ENCODE measurements around the gene FBP2. TPM values are rescaled to one million over a fixed set of nuclear protein-coding genes. Genes with fewer than 3 reads are reported as not detected.

The FBP2 gene
- total and polyA plus RNA-seq, 2 of the 8 experiments (the other 6 are each of a cell fraction or from before 2014, with no cell fraction given), result not detected

- Histone ChIP-seq H3K14ac (ENCODE audit: insufficient read length) (no peak overlapping the region), H3K36me3 (ENCODE audit: control insufficient read depth in 2 of 4, insufficient read depth in 4 of 4, low read length in 3 of 4) (no peaks in the 10 kb centered on the region), H3K23ac (ENCODE audit: insufficient read length) (no peak overlapping the region), H3K27me3 (replicated peaks in 1 of 4; ENCODE audit: control insufficient read depth in 3 of 4, extremely low read depth in 1 of 4, insufficient read depth in 3 of 4, low read length in 3 of 4) (no peaks in the 10 kb centered on the region), H3K9me3 (ENCODE audit: insufficient read depth in 2 of 2, low read depth in 1 of 2, low read length in 1 of 2) (no peaks in the 10 kb centered on the region), H2AFZ (ENCODE audit: low read length) (no peak overlapping the region), H2BK5ac (ENCODE audit: low read depth, low read length) (no peak overlapping the region), H2BK20ac (ENCODE audit: low read length) (no peak overlapping the region), H3K9ac (replicated peaks in 1 of 4; ENCODE audit: extremely low read depth in 1 of 4, low read depth in 3 of 4, low read length in 3 of 4) (no peak overlapping the region; a peak in 1 of 7 replicates), H3K4me1 (replicated peaks in 1 of 4; ENCODE audit: control insufficient read depth in 3 of 4, insufficient read depth in 4 of 4, low read length in 3 of 4) (no peaks in the 10 kb centered on the region), H3K18ac (ENCODE audit: extremely low read depth, low read length) (no peak overlapping the region), H3K4me3 (ENCODE audit: extremely low read depth in 1 of 4, insufficient read depth in 2 of 4, low read depth in 3 of 4, low read length in 4 of 4) (no peak overlapping the region), H3K23me2 (ENCODE audit: low read depth, low read length) (no peaks in the 10 kb centered on the region), H3K79me2 (ENCODE audit: control insufficient read depth in 1 of 2, insufficient read depth in 2 of 2, low read length in 2 of 2) (no peaks in the 10 kb centered on the region), H2BK15ac (ENCODE audit: low read length) (no peak overlapping the region), H3K56ac (replicated peaks; ENCODE audit: insufficient read length, low read depth, low read length) (no peak overlapping the region), H4K5ac (ENCODE audit: insufficient read length, low read depth, low read length) (no peak overlapping the region), H2BK120ac (replicated peaks; ENCODE audit: low read depth, low read length) (no peak overlapping the region), H3K27ac (ENCODE audit: low read depth, low read length) (no peak overlapping the region), H3K79me1 (ENCODE audit: low read depth, low read length) (no peaks in the 10 kb centered on the region), H2AK5ac (ENCODE audit: low read depth, low read length) (no peak overlapping the region), H3K4ac (replicated peaks; ENCODE audit: insufficient read length, low read depth, low read length) (no peak overlapping the region), H4K8ac (ENCODE audit: extremely low read depth, insufficient read depth, low read length) (no peak overlapping the region), H3K4me2 (ENCODE audit: insufficient read depth in 1 of 2, low read depth in 2 of 2, low read length in 2 of 2) (no peak overlapping the region), H4K20me1 (replicated peaks in 1 of 2; ENCODE audit: control insufficient read depth in 1 of 2, insufficient read depth in 2 of 2, low read length in 2 of 2) (no peaks in the 10 kb centered on the region), H4K91ac (replicated peaks; ENCODE audit: insufficient read length, low read length) (no peak overlapping the region), H2BK12ac (ENCODE audit: low read depth, low read length) (no peak overlapping the region)
- ChIA-PET CTCF (ENCODE audit: partially characterized antibody) (interaction anchor here (0.6 to 1.5 kb wide), 4 partner anchors 9 to 955 kb away, joined by 3 to 5 read pairs (median 3); no protein-coding TSS in a partner anchor), POLR2A (ENCODE audit: partially characterized antibody) (interaction anchor here (2.4 kb wide), 1 partner anchor 39 kb away, joined by 7 read pairs; no protein-coding TSS in a partner anchor)
- 82% methylated on average over 3 of the region's 3 CpGs; no CpG with 5 or more reads in 1 of the 2 experiments for WGBS, 2 experiments (ENCODE audit: extremely low coverage in 1 of 2, insufficient coverage in 1 of 2, insufficient read length in 1 of 2, insufficient replicate concordance in 2 of 2, low coverage in 1 of 2, low lambda C conversion rate in 2 of 2, missing lambda C conversion rate in 1 of 2)
- no peak for FAIRE-seq
- TF ChIP-seq MAFK (IDR thresholded peaks at IDR 0.05; ENCODE audit: low read depth, low read length), result no peak
- no peak for TF ChIP-seq CHD2 (IDR thresholded peaks at IDR 0.05; ENCODE audit: low read length)
- no peak for TF ChIP-seq CEBPB (IDR thresholded peaks at IDR 0.05; ENCODE audit: low read depth, low read length)
- no peak for TF ChIP-seq RFX5 (IDR thresholded peaks at IDR 0.05; ENCODE audit: borderline replicate concordance, low read depth, low read length)
- no peak for TF ChIP-seq E2F6 (IDR thresholded peaks at IDR 0.05)
- no peak for TF ChIP-seq KDM5A (IDR thresholded peaks at IDR 0.05; ENCODE audit: low read length)
- TF ChIP-seq NRF1 (IDR thresholded peaks at IDR 0.05; ENCODE audit: low read depth, low read length), result no peak
- TF ChIP-seq BCL11A (IDR thresholded peaks at IDR 0.05; ENCODE audit: low read depth in 2 of 2, low read length in 2 of 2), result no peak
- no peak for TF ChIP-seq RBBP5 (IDR thresholded peaks at IDR 0.05; ENCODE audit: borderline replicate concordance, low read depth, low read length)
- TF ChIP-seq NANOG (IDR thresholded peaks at IDR 0.05; ENCODE audit: insufficient read depth, low read depth, low read length, poor library complexity, severe bottlenecking), result no peak
- no peak for DNase-seq (ENCODE audit: low read depth in 1 of 2, low spot score in 2 of 2)
Measured at GRCh38 chr9:94514722-94515121, 78.9 kb downstream of the FBP2 start.

Measured in H1 (cell line).